ENCODE measurements around the gene ATF3. TPM values are rescaled to one million over a fixed set of nuclear protein-coding genes. Genes with fewer than 3 reads are reported as not detected.
A peak's percentile ranks its signal among the peaks of the same experiment; 100 is the strongest.

The ATF3 gene
- total and polyA plus RNA-seq, 2 of the 4 experiments (the other 2 are of a cell fraction), result 9.9 to 12.3 TPM

GRCh38 chr1:212595229-212595628, 13.3 kb upstream of the ATF3 start:
- H3K14ac ChIP-seq (replicated peaks; ENCODE audit: low read depth, low read length), result peak overlapping the region; percentile 54; the same call in 1 of the 2 replicates
- H3K79me1 ChIP-seq (ENCODE audit: low read depth in 1 of 2, low read length in 2 of 2), result no peaks in the 10 kb centered on the region
- H3K23ac ChIP-seq (ENCODE audit: low read depth, low read length), result peak overlapping the region; percentile 80; the same call in 1 of the 2 replicates
- peaks cover 5% of the 10 kb centered on the region for H3K27me3 ChIP-seq (ENCODE audit: control insufficient read depth, insufficient read depth, low read length)
- H2BK20ac ChIP-seq (ENCODE audit: low read depth, low read length), result peak overlapping the region; percentile 94
- H4K20me1 ChIP-seq (ENCODE audit: insufficient read depth, low read length), result no peaks in the 10 kb centered on the region
- H2BK120ac ChIP-seq (ENCODE audit: low read depth, low read length), result peak overlapping the region; percentile 92
- in situ Hi-C loops (cut with MboI; ENCODE audit: low sequenced_read_pairs) (loop anchor here (5.0 kb wide), 1 partner anchor 113 kb away; no protein-coding TSS in a partner anchor), intact Hi-C loops (cut with micrococcal nuclease) (no loop called here), dilution Hi-C loops (cut with HindIII; ENCODE audit: low sequenced_read_pairs, unreplicated experiment) (no loop called here)
- POLR2A ChIA-PET (ENCODE audit: unreplicated experiment), result no interaction called here
- H2BK15ac ChIP-seq (ENCODE audit: low read depth, low read length), result peak overlapping the region; percentile 96; the same call in 2 of the 3 replicates
- H3K9me3 ChIP-seq (ENCODE audit: control insufficient read depth, insufficient read depth, low read length), result no peaks in the 10 kb centered on the region
- peak overlapping the region; percentile 98 for H2BK5ac ChIP-seq (ENCODE audit: low read depth, low read length, poor library complexity, severe bottlenecking)
- BruUV-seq (replicated peaks), result no TSS peak
- peak overlapping the region; percentile 41; the same call in 1 of the 2 replicates for H3K56ac ChIP-seq (ENCODE audit: extremely low read depth, insufficient read depth, low read length)
- WGBS, 2 experiments (ENCODE audit: extremely low coverage in 2 of 2, insufficient read length in 1 of 2), result no CpG with 5 or more reads among the region's 8 CpGs
- H3K27ac ChIP-seq (ENCODE audit: insufficient read depth, low read length), result no peak overlapping the region; the same call in 1 of the 2 replicates
- H3K9me1 ChIP-seq (ENCODE audit: insufficient read depth, low read length), result peaks cover 6% of the 10 kb centered on the region; the same call in 1 of the 2 replicates
- H3K4ac ChIP-seq (ENCODE audit: low read depth, low read length), result peak overlapping the region; percentile 85
- H2AK9ac ChIP-seq (replicated peaks; ENCODE audit: low read depth, low read length, poor library complexity), result peak overlapping the region; percentile 84
- peak overlapping the region; percentile 69 for H4K91ac ChIP-seq (ENCODE audit: insufficient read depth, low read depth, low read length)
- ATAC-seq (ENCODE audit: low read depth) (no peak), DNase-seq (no peak)
- no peaks in the 10 kb centered on the region for H3K36me3 ChIP-seq (ENCODE audit: control insufficient read depth, insufficient read depth, low read length)
- H3K18ac ChIP-seq (ENCODE audit: low read depth, low read length), result peak overlapping the region; percentile 73
- peak overlapping the region; percentile 64; the same call in 1 of the 2 replicates for H4K5ac ChIP-seq (ENCODE audit: low read depth, low read length)
- H3K4me2 ChIP-seq (ENCODE audit: low read depth, low read length), result no peak overlapping the region
- peak overlapping the region; percentile 86 for H2AK5ac ChIP-seq (ENCODE audit: low read depth, low read length)
- peaks cover 10% of the 10 kb centered on the region for H3K4me1 ChIP-seq (ENCODE audit: control insufficient read depth, insufficient read depth, low read length)
- H3K9ac ChIP-seq (ENCODE audit: low read depth, low read length), result no peak overlapping the region
- peak overlapping the region; percentile 77 for H2AFZ ChIP-seq (replicated peaks; ENCODE audit: low read length, poor library complexity)
- CTCF ChIA-PET, result no interaction called here
- peak overlapping the region; percentile 49 to 91; a peak in 3 of 4 replicates for H4K8ac ChIP-seq (ENCODE audit: low read depth in 2 of 2, low read length in 2 of 2)
- no peak overlapping the region for H3K4me3 ChIP-seq (ENCODE audit: insufficient read depth, low read depth, low read length)
- TF ChIP-seq POLR2A (IDR thresholded peaks at IDR 0.05; ENCODE audit: low read depth, low read length) (no peak), RFX5 (IDR thresholded peaks at IDR 0.05; ENCODE audit: low read depth, low read length) (no peak)
